ENCODE results near the gene NDFIP1. TPM values are rescaled to one million over a fixed set of nuclear protein-coding genes. Genes with fewer than 3 reads are reported as not detected.

Gene NDFIP1
- total RNA-seq, 1 experiment from 2014 or later: 26.6 TPM

DNA sequence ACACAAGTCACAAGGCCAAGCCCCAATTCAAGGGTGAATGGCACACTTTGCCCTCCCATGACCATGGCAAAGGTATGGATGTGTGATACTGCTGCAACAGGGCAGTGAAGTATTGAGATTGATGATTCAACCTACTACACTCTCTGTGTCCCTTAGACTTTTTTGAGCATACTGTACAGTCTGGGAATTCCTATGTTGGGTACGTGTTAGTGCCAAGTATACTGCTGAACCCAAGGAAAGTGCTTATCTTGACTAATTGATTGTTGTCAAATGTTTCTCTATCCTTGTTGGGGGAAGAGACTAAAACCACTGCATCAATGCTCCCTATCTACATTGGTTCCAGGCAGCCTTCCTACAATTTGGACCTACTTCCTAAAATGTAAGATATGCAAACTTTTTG lies 93.7 kb downstream of the NDFIP1 start:
- Histone ChIP-seq H3K18ac (ENCODE audit: insufficient read length, low read depth, low read length) (no peak overlapping the region), H2BK20ac (ENCODE audit: low read depth, low read length, poor library complexity, severe bottlenecking) (no peak overlapping the region), H4K91ac (ENCODE audit: insufficient read length, low read depth, low read length) (no peak overlapping the region), H2BK120ac (ENCODE audit: low read depth, low read length, poor library complexity, severe bottlenecking) (no peak overlapping the region), H3K27ac (ENCODE audit: insufficient read length, low read depth, low read length) (no peak overlapping the region), H4K8ac (replicated peaks; ENCODE audit: insufficient read length, low read depth, low read length) (no peak overlapping the region), H3K23me2 (ENCODE audit: insufficient read length, low read depth, low read length, poor library complexity, severe bottlenecking) (no peaks in the 10 kb centered on the region), H3K56ac (ENCODE audit: insufficient read length, low read depth, low read length) (no peak overlapping the region), H2AK5ac (ENCODE audit: insufficient read length, low read length) (no peak overlapping the region), H3K79me2 (ENCODE audit: insufficient read depth, low read length) (no peaks in the 10 kb centered on the region), H3K4me2 (ENCODE audit: insufficient read depth, insufficient read length, low read length) (no peak overlapping the region), H3K27me3 (ENCODE audit: insufficient read depth, low read length) (no peaks in the 10 kb centered on the region), H2AFZ (ENCODE audit: low read length) (no peak overlapping the region), H3T11ph (ENCODE audit: low read length) (no peak overlapping the region), H2BK15ac (ENCODE audit: low read depth, low read length) (no peak overlapping the region), H3K9me3 (ENCODE audit: control insufficient read depth, low read depth, low read length) (no peaks in the 10 kb centered on the region), H3K14ac (ENCODE audit: insufficient read depth, low read length) (no peak overlapping the region), H4K20me1 (ENCODE audit: control insufficient read depth, insufficient read depth, insufficient read length) (no peaks in the 10 kb centered on the region), H2BK5ac (ENCODE audit: insufficient read length, low read length) (no peak overlapping the region), H4K5ac (ENCODE audit: insufficient read length, low read depth, low read length) (no peak overlapping the region), H3K4me1 (ENCODE audit: insufficient read depth, low read length) (no peaks in the 10 kb centered on the region), H3K9ac (ENCODE audit: extremely low read depth, insufficient read length, low read length) (no peak overlapping the region), H3K23ac (ENCODE audit: insufficient read length, low read depth, low read length) (no peak overlapping the region), H3K4ac (ENCODE audit: low read depth, low read length) (no peak overlapping the region), H2BK12ac (ENCODE audit: insufficient read length, low read depth, low read length) (no peak overlapping the region), H3K79me1 (ENCODE audit: insufficient read depth, low read depth, low read length, poor library complexity, severe bottlenecking) (no peaks in the 10 kb centered on the region)
- TF ChIP-seq, protein P1, sequence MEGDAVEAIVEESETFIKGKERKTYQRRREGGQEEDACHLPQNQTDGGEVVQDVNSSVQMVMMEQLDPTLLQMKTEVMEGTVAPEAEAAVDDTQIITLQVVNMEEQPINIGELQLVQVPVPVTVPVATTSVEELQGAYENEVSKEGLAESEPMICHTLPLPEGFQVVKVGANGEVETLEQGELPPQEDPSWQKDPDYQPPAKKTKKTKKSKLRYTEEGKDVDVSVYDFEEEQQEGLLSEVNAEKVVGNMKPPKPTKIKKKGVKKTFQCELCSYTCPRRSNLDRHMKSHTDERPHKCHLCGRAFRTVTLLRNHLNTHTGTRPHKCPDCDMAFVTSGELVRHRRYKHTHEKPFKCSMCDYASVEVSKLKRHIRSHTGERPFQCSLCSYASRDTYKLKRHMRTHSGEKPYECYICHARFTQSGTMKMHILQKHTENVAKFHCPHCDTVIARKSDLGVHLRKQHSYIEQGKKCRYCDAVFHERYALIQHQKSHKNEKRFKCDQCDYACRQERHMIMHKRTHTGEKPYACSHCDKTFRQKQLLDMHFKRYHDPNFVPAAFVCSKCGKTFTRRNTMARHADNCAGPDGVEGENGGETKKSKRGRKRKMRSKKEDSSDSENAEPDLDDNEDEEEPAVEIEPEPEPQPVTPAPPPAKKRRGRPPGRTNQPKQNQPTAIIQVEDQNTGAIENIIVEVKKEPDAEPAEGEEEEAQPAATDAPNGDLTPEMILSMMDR (conservative IDR thresholded peaks at IDR 0.05): no peak
- Mint-ChIP-seq H3K9me3 (no peaks in the 10 kb centered on the region), H3K27me3 (ENCODE audit: low read depth) (peaks cover 2% of the 10 kb centered on the region; the same call in 1 of the 2 replicates), H3K36me3 (ENCODE audit: insufficient read depth in 1 of 3, low read depth in 3 of 3) (no peaks in the 10 kb centered on the region), H3K4me3 (no peak overlapping the region), H3K4me1 (peaks cover 18 to 21% of the 10 kb centered on the region in 2 experiments), H3K27ac (no peak overlapping the region)
- DNase-seq: no peak
- WGBS (ENCODE audit: extremely low coverage, insufficient read length, low lambda C conversion rate): no CpG with 5 or more reads among the region's 1 CpG

Other genes with a start within 250 kb of the NDFIP1 start
- 127 and 131 TPM in 2 replicates for gene PCDH1, start 230.4 kb upstream of the NDFIP1 start, total RNA-seq (2021)
- 72.7 and 75.3 TPM in 2 replicates for gene DELE1, start 184.9 kb upstream of the NDFIP1 start, total RNA-seq (2021)
- not detected in 2 replicates for gene PCDH12, start 150.6 kb upstream of the NDFIP1 start, total RNA-seq (2021)
- gene RNF14, start 139.7 kb upstream of the NDFIP1 start, total RNA-seq (2021): 19.5 and 20.1 TPM in 2 replicates
- 66.8 and 68.4 TPM in 2 replicates for gene GNPDA1, start 95.8 kb upstream of the NDFIP1 start, total RNA-seq (2021)
- 92.4 and 95.9 TPM in 2 replicates for gene SPRY4, start 216.2 kb downstream of the NDFIP1 start, total RNA-seq (2021)

Data from H9 (cell line).